Breast epithelium (tissue), 3 donors: ENCODE data around the gene STAG1.
"Not testable (repeated sequence)": the region's sequence is repeated elsewhere in the genome, so short reads cannot be mapped to it uniquely, and the experiment has no call there.

ENCODE experiments used
- POLR2A ChIP-seq: fragments of 450-650 bp; IDR thresholded peaks from one replicate; pipeline ENCODE4 v1.6.1; 2016; ENCODE audit warnings: antibody characterized with exemption, mild to moderate bottlenecking, moderate library complexity
- POLR2AphosphoS5 ChIP-seq, 3 donors: sonication (generic); formaldehyde crosslinking; IDR thresholded peaks; one replicate each; pipeline ENCODE4 v1.6.1; 2017; ENCODE audit warnings: antibody characterized with exemption in 3 of 3
- TF ChIP-seq, protein P1 (sequence below), 3 donors: fragments of 450-650 bp; IDR thresholded peaks; one replicate each; pipeline ENCODE4 v1.5.1; 2016 to 2017; ENCODE audit warnings: antibody characterized with exemption in 3 of 3, mild to moderate bottlenecking in 3 of 3, moderate library complexity in 3 of 3

DNA sequence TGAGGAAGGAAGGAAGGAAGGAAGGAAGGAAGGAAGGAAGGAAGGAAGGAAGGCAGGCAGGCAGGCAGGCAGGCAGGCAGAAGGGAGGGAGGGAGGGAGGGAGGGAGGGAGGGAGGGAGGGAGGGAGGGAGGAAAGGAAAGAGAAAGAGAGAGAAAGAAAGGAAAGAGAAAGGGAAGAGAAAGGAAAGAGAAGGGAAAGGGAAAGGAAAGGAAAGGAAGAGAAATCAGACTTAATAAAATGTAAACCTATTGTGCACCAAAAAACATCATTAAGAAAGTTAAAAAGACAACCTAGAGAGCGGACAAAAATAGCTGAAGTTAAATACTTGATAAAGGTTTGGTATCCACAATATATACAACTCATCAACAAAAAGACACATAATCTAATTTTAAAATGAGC, 187.2 kb downstream of the STAG1 start:
- TF ChIP-seq, protein P1, sequence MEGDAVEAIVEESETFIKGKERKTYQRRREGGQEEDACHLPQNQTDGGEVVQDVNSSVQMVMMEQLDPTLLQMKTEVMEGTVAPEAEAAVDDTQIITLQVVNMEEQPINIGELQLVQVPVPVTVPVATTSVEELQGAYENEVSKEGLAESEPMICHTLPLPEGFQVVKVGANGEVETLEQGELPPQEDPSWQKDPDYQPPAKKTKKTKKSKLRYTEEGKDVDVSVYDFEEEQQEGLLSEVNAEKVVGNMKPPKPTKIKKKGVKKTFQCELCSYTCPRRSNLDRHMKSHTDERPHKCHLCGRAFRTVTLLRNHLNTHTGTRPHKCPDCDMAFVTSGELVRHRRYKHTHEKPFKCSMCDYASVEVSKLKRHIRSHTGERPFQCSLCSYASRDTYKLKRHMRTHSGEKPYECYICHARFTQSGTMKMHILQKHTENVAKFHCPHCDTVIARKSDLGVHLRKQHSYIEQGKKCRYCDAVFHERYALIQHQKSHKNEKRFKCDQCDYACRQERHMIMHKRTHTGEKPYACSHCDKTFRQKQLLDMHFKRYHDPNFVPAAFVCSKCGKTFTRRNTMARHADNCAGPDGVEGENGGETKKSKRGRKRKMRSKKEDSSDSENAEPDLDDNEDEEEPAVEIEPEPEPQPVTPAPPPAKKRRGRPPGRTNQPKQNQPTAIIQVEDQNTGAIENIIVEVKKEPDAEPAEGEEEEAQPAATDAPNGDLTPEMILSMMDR (IDR thresholded peaks at IDR 0.05) = not testable (repeated sequence)
- TF ChIP-seq POLR2A; POLR2AphosphoS5 (IDR thresholded peaks at IDR 0.05): not testable (repeated sequence)
